Measurements from ENCODE around the gene PDCD4. TPM values are rescaled to one million over a fixed set of nuclear protein-coding genes. Genes with fewer than 3 reads are reported as not detected.

The PDCD4 gene
- total and polyA plus RNA-seq, 10 of the 15 experiments (the other 5 are each of a cell fraction or from before 2014, with no cell fraction given), result 101 to 372 (median 171) TPM

- TF ChIP-seq USF1 (IDR thresholded peaks at IDR 0.05; ENCODE audit: borderline replicate concordance, extremely low read length, insufficient read depth, low read depth, low read length) (no peak), SKIL (IDR thresholded peaks at IDR 0.05; ENCODE audit: low read depth, poor library complexity, severe bottlenecking) (peak; percentile 33), NR2C2 (IDR thresholded peaks at IDR 0.05; ENCODE audit: borderline replicate concordance, control insufficient read depth, insufficient read length, low read depth) (no peak), ZNF384 (IDR thresholded peaks at IDR 0.05; ENCODE audit: borderline replicate concordance, low read depth, low read length) (no peak; the same call in 1 of the 2 replicates), E2F8 (IDR thresholded peaks at IDR 0.05; ENCODE audit: low read depth, partially characterized antibody) (peak; percentile 67), CBX3 (IDR thresholded peaks at IDR 0.05; ENCODE audit: borderline replicate concordance, low read depth) (no peak), STAT1 (conservative IDR thresholded peaks at IDR 0.05) (no peak; the same call in 1 of the 2 replicates), SMARCA5 (IDR thresholded peaks at IDR 0.05) (peak; percentile 73; the same call in 1 of the 2 replicates), ZBED1 (IDR thresholded peaks at IDR 0.05; ENCODE audit: borderline replicate concordance) (no peak), POLR2AphosphoS2 (IDR thresholded peaks at IDR 0.05; ENCODE audit: low read depth, low read length) (no peak), SMAD1 (IDR thresholded peaks at IDR 0.05; ENCODE audit: low read depth, partially characterized antibody) (no peak), JUND (IDR thresholded peaks at IDR 0.05; ENCODE audit: low read depth, low read length) (no peak), SMAD5 (IDR thresholded peaks at IDR 0.05; ENCODE audit: low read depth) (peak; percentile 74), BACH1 (IDR thresholded peaks at IDR 0.05; ENCODE audit: borderline replicate concordance) (peak; percentile 70), TBL1XR1 (IDR thresholded peaks at IDR 0.05; ENCODE audit: low read depth, low read length) (0 out of 2 replicates have a peak, but pooled peaks have one; percentile 15), BMI1 (IDR thresholded peaks at IDR 0.05; ENCODE audit: borderline replicate concordance) (peak; percentile 92), IRF4 (IDR thresholded peaks at IDR 0.05; ENCODE audit: low read depth, low read length) (0 out of 2 replicates have a peak, but pooled peaks have one; percentile 32), REST (IDR thresholded peaks at IDR 0.05; ENCODE audit: low read depth, low read length) (no peak)
- TF ChIP-seq, protein P1, sequence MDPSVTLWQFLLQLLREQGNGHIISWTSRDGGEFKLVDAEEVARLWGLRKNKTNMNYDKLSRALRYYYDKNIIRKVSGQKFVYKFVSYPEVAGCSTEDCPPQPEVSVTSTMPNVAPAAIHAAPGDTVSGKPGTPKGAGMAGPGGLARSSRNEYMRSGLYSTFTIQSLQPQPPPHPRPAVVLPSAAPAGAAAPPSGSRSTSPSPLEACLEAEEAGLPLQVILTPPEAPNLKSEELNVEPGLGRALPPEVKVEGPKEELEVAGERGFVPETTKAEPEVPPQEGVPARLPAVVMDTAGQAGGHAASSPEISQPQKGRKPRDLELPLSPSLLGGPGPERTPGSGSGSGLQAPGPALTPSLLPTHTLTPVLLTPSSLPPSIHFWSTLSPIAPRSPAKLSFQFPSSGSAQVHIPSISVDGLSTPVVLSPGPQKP (IDR thresholded peaks at IDR 0.05; ENCODE audit: low read depth, low read length), result peak; percentile 93
These were observed 47.1 kb downstream of the PDCD4 start, which contains the start of gene BBIP1 (continued) for GRCh38 chr10:110918643-110919348.

Data from GM12878 (cell line).